ENCODE data around the gene EXOC1. TPM values are rescaled to one million over a fixed set of nuclear protein-coding genes. Genes with fewer than 3 reads are reported as not detected.
"Not testable (repeated sequence)": the region's sequence is repeated elsewhere in the genome, so short reads cannot be mapped to it uniquely, and the experiment has no call there.

Gene EXOC1
- total RNA-seq, 1 donor from 2014 or later: 29.1 TPM

GRCh38 chr4:55932511-55932910 lies 79.1 kb downstream of the EXOC1 start:
- TF ChIP-seq CTCF (IDR thresholded peaks at IDR 0.05; ENCODE audit: unreplicated experiment): no peak
- Mint-ChIP-seq H3K36me3 (ENCODE audit: insufficient read depth) (no peaks in the 10 kb centered on the region), H3K27me3 (no peaks in the 10 kb centered on the region), H3K9me3 (ENCODE audit: low read depth) (peaks cover 14% of the 10 kb centered on the region), H3K4me1 (ENCODE audit: low read depth) (peaks cover 16% of the 10 kb centered on the region), H3K4me3 (ENCODE audit: low read depth) (no peak overlapping the region), H3K27ac (no peak overlapping the region)
- DNase-seq (ENCODE audit: low spot score, unreplicated experiment): no peak

GRCh38 chr4:55933611-55934010 lies 80.2 kb downstream of the EXOC1 start:
- Mint-ChIP-seq H3K36me3 (ENCODE audit: insufficient read depth) (no peaks in the 10 kb centered on the region), H3K9me3 (ENCODE audit: low read depth) (peaks cover 15% of the 10 kb centered on the region), H3K4me3 (ENCODE audit: low read depth) (no peak overlapping the region), H3K27me3 (no peaks in the 10 kb centered on the region), H3K27ac (no peak overlapping the region), H3K4me1 (ENCODE audit: low read depth) (peaks cover 16% of the 10 kb centered on the region)
- no peak for DNase-seq (ENCODE audit: low spot score, unreplicated experiment)
- no peak for TF ChIP-seq CTCF (IDR thresholded peaks at IDR 0.05; ENCODE audit: unreplicated experiment)

GRCh38 chr4:55935907-55936306 lies 82.5 kb downstream of the EXOC1 start:
- H3K36me3 Mint-ChIP-seq (ENCODE audit: insufficient read depth); H3K27me3 Mint-ChIP-seq; DNase-seq (ENCODE audit: low spot score, unreplicated experiment); H3K27ac Mint-ChIP-seq; H3K4me3 Mint-ChIP-seq (ENCODE audit: low read depth): not testable (repeated sequence)
- peaks cover 15% of the 10 kb centered on the region for H3K9me3 Mint-ChIP-seq (ENCODE audit: low read depth)
- peaks cover 15% of the 10 kb centered on the region for H3K4me1 Mint-ChIP-seq (ENCODE audit: low read depth)

- H3K4me3 Mint-ChIP-seq (ENCODE audit: low read depth): no peak overlapping the region
- H3K27ac Mint-ChIP-seq: no peak overlapping the region
- TF ChIP-seq CTCF (IDR thresholded peaks at IDR 0.05; ENCODE audit: unreplicated experiment): no peak
- no peak for DNase-seq (ENCODE audit: low spot score, unreplicated experiment)
- peaks cover 15% of the 10 kb centered on the region for H3K9me3 Mint-ChIP-seq (ENCODE audit: low read depth)
- H3K36me3 Mint-ChIP-seq (ENCODE audit: insufficient read depth): no peaks in the 10 kb centered on the region
- H3K4me1 Mint-ChIP-seq (ENCODE audit: low read depth): peaks cover 7% of the 10 kb centered on the region
- no peaks in the 10 kb centered on the region for H3K27me3 Mint-ChIP-seq
Measured at GRCh38 chr4:55938481-55938880, 85.0 kb downstream of the EXOC1 start.

- peaks cover 15% of the 10 kb centered on the region for H3K9me3 Mint-ChIP-seq (ENCODE audit: low read depth)
- H3K27me3 Mint-ChIP-seq: no peaks in the 10 kb centered on the region
- TF ChIP-seq CTCF (IDR thresholded peaks at IDR 0.05; ENCODE audit: unreplicated experiment): no peak
- no peaks in the 10 kb centered on the region for H3K4me1 Mint-ChIP-seq (ENCODE audit: low read depth)
- no peak for DNase-seq (ENCODE audit: low spot score, unreplicated experiment)
- H3K4me3 Mint-ChIP-seq (ENCODE audit: low read depth): no peak overlapping the region
- H3K27ac Mint-ChIP-seq: no peak overlapping the region
- H3K36me3 Mint-ChIP-seq (ENCODE audit: insufficient read depth): no peaks in the 10 kb centered on the region
Measured at GRCh38 chr4:55939421-55939820, 86.0 kb downstream of the EXOC1 start.

- Mint-ChIP-seq H3K27ac (no peak overlapping the region), H3K9me3 (ENCODE audit: low read depth) (peaks cover 7% of the 10 kb centered on the region), H3K27me3 (no peaks in the 10 kb centered on the region), H3K4me3 (ENCODE audit: low read depth) (no peak overlapping the region), H3K4me1 (ENCODE audit: low read depth) (no peaks in the 10 kb centered on the region), H3K36me3 (ENCODE audit: insufficient read depth) (no peaks in the 10 kb centered on the region)
- no peak for TF ChIP-seq CTCF (IDR thresholded peaks at IDR 0.05; ENCODE audit: unreplicated experiment)
- DNase-seq (ENCODE audit: low spot score, unreplicated experiment): no peak
Measured at GRCh38 chr4:55941881-55942396, 88.5 kb downstream of the EXOC1 start.

Data from progenitor cell of endocrine pancreas (in vitro differentiated cells).